ENCODE data around the gene LRIG1.

Gene LRIG1

DNA sequence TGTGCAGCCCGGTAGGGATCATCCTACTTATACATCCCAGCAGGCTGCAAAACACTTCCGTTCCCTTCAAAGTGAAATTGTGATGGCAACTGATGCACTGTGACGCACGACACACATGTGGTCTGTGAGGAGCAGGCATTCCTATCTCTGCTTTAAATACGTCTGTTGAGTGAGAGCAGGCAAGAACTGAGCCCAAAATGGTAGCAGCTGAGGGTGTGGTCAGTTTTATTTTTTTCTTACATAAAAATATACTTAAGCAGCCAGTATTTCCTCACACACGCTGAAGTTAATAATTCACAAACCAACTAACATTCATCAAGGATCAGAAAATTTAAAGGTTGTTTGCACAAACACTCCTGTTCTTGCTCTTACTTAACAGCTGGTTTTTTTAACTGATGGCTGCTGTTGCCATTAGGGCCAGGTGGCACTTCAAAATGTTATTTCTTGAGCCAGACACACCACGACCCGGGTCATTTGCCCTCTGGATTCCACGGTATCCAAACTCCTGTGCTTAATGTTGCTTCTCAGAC lies 23.9 kb downstream of the LRIG1 start:
- TF ChIP-seq CTCF (IDR thresholded peaks at IDR 0.05; ENCODE audit: borderline replicate concordance, insufficient read depth, low read depth, low read length), result no peak

GRCh38 chr3:66475386-66476020 lies 25.3 kb downstream of the LRIG1 start:
- no peak overlapping the region for H3K4me3 ChIP-seq (ENCODE audit: low read depth, low read length)
- no peak for TF ChIP-seq CTCF (IDR thresholded peaks at IDR 0.05; ENCODE audit: borderline replicate concordance, insufficient read depth, low read depth, low read length)

More for the DNA sequence above, 23.9 kb downstream of the LRIG1 start:
- H3K4me3 ChIP-seq (ENCODE audit: low read depth, low read length), result no peak overlapping the region

DNA sequence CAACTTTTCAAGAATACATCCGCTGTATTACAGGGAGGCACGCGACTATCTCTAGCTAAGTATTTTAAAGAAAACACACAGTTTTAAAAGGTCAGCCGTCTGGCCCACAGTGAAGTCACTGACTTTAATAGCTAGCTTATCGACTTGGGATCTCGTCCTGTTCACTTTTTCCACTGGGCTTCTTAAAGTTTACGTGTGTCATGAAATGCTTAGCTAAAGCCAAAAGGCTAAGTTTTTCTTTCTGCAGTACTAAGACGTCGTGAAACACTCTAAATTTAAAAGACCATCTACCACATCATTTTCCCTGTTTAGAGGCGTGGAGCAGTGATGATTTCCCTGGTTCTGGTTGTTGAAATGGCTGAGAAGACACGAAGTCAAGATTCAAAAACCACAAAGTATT lies 27.1 kb downstream of the LRIG1 start:
- no peak overlapping the region for H3K4me3 ChIP-seq (ENCODE audit: low read depth, low read length)
- TF ChIP-seq CTCF (IDR thresholded peaks at IDR 0.05; ENCODE audit: borderline replicate concordance, insufficient read depth, low read depth, low read length), result no peak

- H3K4me3 ChIP-seq (ENCODE audit: low read depth, low read length), result no peak overlapping the region
- no peak for TF ChIP-seq CTCF (IDR thresholded peaks at IDR 0.05; ENCODE audit: borderline replicate concordance, insufficient read depth, low read depth, low read length)
Measured at GRCh38 chr3:66473181-66473580, 27.6 kb downstream of the LRIG1 start.

- TF ChIP-seq CTCF (IDR thresholded peaks at IDR 0.05; ENCODE audit: borderline replicate concordance, insufficient read depth, low read depth, low read length), result no peak
- H3K4me3 ChIP-seq (ENCODE audit: low read depth, low read length), result no peak overlapping the region
Measured at GRCh38 chr3:66472313-66473134, 28.3 kb downstream of the LRIG1 start.

DNA sequence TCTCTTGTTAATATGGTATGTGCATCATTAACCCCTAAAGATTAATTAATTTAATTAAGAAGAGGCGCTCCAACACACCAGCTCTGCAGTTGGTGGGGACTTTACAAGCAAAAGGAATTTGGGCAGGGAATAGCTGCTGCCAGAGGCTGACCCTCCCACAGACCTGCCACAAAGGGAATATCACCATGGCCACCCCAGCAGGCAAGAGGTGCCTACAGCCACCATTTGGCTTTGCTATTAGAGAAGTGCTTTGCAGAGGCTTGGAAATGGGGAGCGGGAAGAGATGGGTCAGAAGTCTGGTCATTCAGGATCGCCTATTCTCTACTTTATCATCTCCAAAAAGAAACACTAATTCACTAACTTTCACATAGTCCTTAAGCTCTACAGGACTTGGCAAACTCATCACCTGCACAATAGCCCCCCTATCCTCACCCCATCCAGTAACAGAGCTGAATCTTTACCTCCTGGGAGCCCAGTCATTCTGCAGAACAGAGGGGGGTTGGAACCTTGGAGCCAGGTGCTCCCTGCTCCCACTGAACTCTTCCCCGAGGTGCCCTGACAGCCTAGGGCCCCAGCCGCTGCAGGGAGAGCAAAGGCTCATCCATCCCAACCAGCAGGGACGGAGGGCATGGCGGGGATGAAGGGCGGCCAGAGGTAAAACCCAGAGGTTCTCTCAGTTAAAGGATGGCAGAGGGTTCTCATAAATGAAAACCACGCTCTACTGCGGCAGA lies 29.7 kb downstream of the LRIG1 start:
- H3K4me3 ChIP-seq (ENCODE audit: low read depth, low read length), result no peak overlapping the region
- TF ChIP-seq CTCF (IDR thresholded peaks at IDR 0.05; ENCODE audit: borderline replicate concordance, insufficient read depth, low read depth, low read length), result no peak

Data from GM12875 (cell line).